Neural progenitor cell (in vitro differentiated cells): ENCODE data around the gene PMEPA1.

Experiments used
- CTCF ChIP-seq: fragments of 200-600 bp; sonication (generic); IDR thresholded peaks from 2 replicates; pipeline ENCODE4 v1.5.1; 2017; ENCODE audit warnings: antibody characterized with exemption, mild to moderate bottlenecking
- EZH2 ChIP-seq: fragments of 200-600 bp; sonication (generic); IDR thresholded peaks from 2 replicates; pipeline ENCODE4 v1.6.1; 2017; ENCODE audit warnings: antibody characterized with exemption, mild to moderate bottlenecking, moderate library complexity

GRCh38 chr20:57601737-57602136 is 108.1 kb downstream of the PMEPA1 start:
- TF ChIP-seq CTCF (no peak), EZH2 (no peak)
